GM18519 (cell line): ENCODE results near the gene CERKL.
"Not testable (repeated sequence)": the region's sequence is repeated elsewhere in the genome, so short reads cannot be mapped to it uniquely, and the experiment has no call there.

ENCODE experiments used
- ATAC-seq: cut with Tn5 transposase; IDR thresholded peaks from one replicate; pipeline ENCODE4 v1.9.1; 2021; ENCODE audit warnings: mild to moderate bottlenecking, moderate library complexity; ENCODE audit not compliant: unreplicated experiment, low FRiP score

CERKL gene

GRCh38 chr2:181656450-181657291, at the start of gene CERKL:
CERKL (minus strand) TSS chr2:181657105; CDS start chr2:181657006, 99 bp downstream.
- peak; percentile 65 for ATAC-seq

- not testable (repeated sequence) for ATAC-seq
Measured at GRCh38 chr2:181702519-181702918, 45.6 kb upstream of the CERKL start.

- ATAC-seq: no peak
Measured at GRCh38 chr2:181698223-181698622, 41.3 kb upstream of the CERKL start.

GRCh38 chr2:181697571-181697970, 40.7 kb upstream of the CERKL start:
- no peak for ATAC-seq

- ATAC-seq: no peak
Measured at GRCh38 chr2:181697126-181697525, 40.2 kb upstream of the CERKL start.

GRCh38 chr2:181694271-181694670, 37.4 kb upstream of the CERKL start:
- no peak for ATAC-seq

GRCh38 chr2:181690860-181691259, 34.0 kb upstream of the CERKL start:
- no peak for ATAC-seq

GRCh38 chr2:181686576-181687185, 29.8 kb upstream of the CERKL start:
- no peak for ATAC-seq

GRCh38 chr2:181685150-181685688, 28.3 kb upstream of the CERKL start:
- no peak for ATAC-seq

- no peak for ATAC-seq
Measured at GRCh38 chr2:181684454-181685149, 27.7 kb upstream of the CERKL start.

GRCh38 chr2:181683518-181684453, 26.9 kb upstream of the CERKL start:
- no peak for ATAC-seq

GRCh38 chr2:181682795-181683517, 26.1 kb upstream of the CERKL start:
- no peak for ATAC-seq

GRCh38 chr2:181682026-181682789, 25.3 kb upstream of the CERKL start:
- no peak for ATAC-seq

- ATAC-seq: no peak
Measured at GRCh38 chr2:181680937-181681811, 24.3 kb upstream of the CERKL start.

- ATAC-seq: no peak
Measured at GRCh38 chr2:181680055-181680936, 23.4 kb upstream of the CERKL start, which contains the start of gene NEUROD1. NEUROD1 (minus strand) TSS chr2:181680517; CDS start chr2:181678860, 1,657 bp downstream.

GRCh38 chr2:181679544-181679979, 22.7 kb upstream of the CERKL start:
- no peak for ATAC-seq
